GM12878 (cell line): Measurements from ENCODE around the gene ANXA8L1. TPM values are rescaled to one million over a fixed set of nuclear protein-coding genes. Genes with fewer than 3 reads are reported as not detected.

Source experiments
- ATAC-seq: fragments of 200-7000 bp; cut with Tn5 transposase; 3 replicates; pipeline ENCODE4 v1.9.1; 2020; ENCODE audit warnings: mild to moderate bottlenecking, moderate library complexity
- BruUV-seq: library from RNA; stranded (reverse); fragments of 400-500 nt; replicated peaks from 2 replicates; lab custom pipeline; 2021; lab: Mats Ljungman, UMichigan
- CTCF ChIA-PET: fragments of 300-600 bp; sonication (Branson Sonifier 250); formaldehyde crosslinking; extraction: SDS; loops from one replicate; lab custom pipeline; 2021; ENCODE audit warnings: inconsistent platforms; lab: Yijun Ruan, JAX
- POLR2A ChIA-PET: fragments of 350-600 bp; formaldehyde crosslinking; extraction: SDS; loops from one replicate; lab custom pipeline; 2021; ENCODE audit warnings: inconsistent platforms; lab: Charles Lee
- RAD21 ChIA-PET: fragments of 300-600 bp; sonication (Branson Sonifier 250); formaldehyde crosslinking; loops from one replicate; lab custom pipeline; 2023; ENCODE audit warnings: antibody characterized with exemption; ENCODE audit not compliant: unreplicated experiment; lab: Charles Lee
- SMC1A ChIA-PET: fragments of 300-600 bp; sonication (Branson Sonifier 250); formaldehyde crosslinking; loops from one replicate; lab custom pipeline; 2023; ENCODE audit not compliant: unreplicated experiment, uncharacterized antibody; lab: Charles Lee
- DNase-seq: peaks from one replicate; pipeline ENCODE4 v3.0.0-alpha.2; 2011; ENCODE audit warnings: low read depth, low spot score
- FAIRE-seq: peaks from 3 replicates; lab custom pipeline; 2011; peaks lifted over from hg19 to GRCh38; lab: Jason Lieb, UNC
- H2AFZ ChIP-seq: 2 replicates; pipeline ENCODE4 v1.6.0; 2011; ENCODE audit warnings: low read depth, low read length, control low read depth; ENCODE audit not compliant: control insufficient read depth
- H3K27ac ChIP-seq: 2 replicates; pipeline ENCODE4 v1.5.1; 2011; ENCODE audit warnings: control low read depth; ENCODE audit not compliant: control insufficient read depth, insufficient read depth
- H3K27me3 ChIP-seq, 2 experiments: replicated peaks in 1 of 2; 2 replicates each; pipeline versions ENCODE4 v1.6.0 to v1.6.1; 2011; ENCODE audit warnings: low read length in 1 of 2; ENCODE audit not compliant: control insufficient read depth in 2 of 2, insufficient read depth in 2 of 2
- H3K36me3 ChIP-seq, 2 experiments: 2 replicates each; pipeline ENCODE4 v1.5.1; 2011; ENCODE audit warnings: low read length in 1 of 2; ENCODE audit not compliant: control insufficient read depth in 2 of 2, insufficient read depth in 2 of 2
- H3K4me1 ChIP-seq: 2 replicates; pipeline ENCODE4 v1.6.1; 2011; ENCODE audit warnings: mild to moderate bottlenecking, low read length, moderate library complexity, mixed read lengths; ENCODE audit not compliant: control insufficient read depth, insufficient read depth
- H3K4me2 ChIP-seq: 2 replicates; pipeline ENCODE4 v1.6.0; 2011; ENCODE audit warnings: control low read depth; ENCODE audit not compliant: control insufficient read depth, insufficient read depth
- H3K4me3 ChIP-seq: fragments of 200-600 bp; sonication (generic); 2 replicates; pipeline ENCODE4 v1.5.1; 2016
- H3K79me2 ChIP-seq: 2 replicates; pipeline ENCODE4 v1.6.0; 2011; ENCODE audit warnings: low read length; ENCODE audit not compliant: control insufficient read depth, insufficient read depth
- H3K9ac ChIP-seq: 2 replicates; pipeline ENCODE4 v1.8.0; 2011; ENCODE audit warnings: low read length, control low read depth, mixed read lengths; ENCODE audit not compliant: control insufficient read depth, insufficient read depth
- H3K9me3 ChIP-seq: replicated peaks from 3 replicates; pipeline ENCODE4 v1.5.1; 2011; ENCODE audit warnings: mild to moderate bottlenecking, low read length; ENCODE audit not compliant: control insufficient read depth, insufficient read depth
- H4K20me1 ChIP-seq: 2 replicates; pipeline ENCODE4 v1.6.0; 2011; ENCODE audit not compliant: control insufficient read depth, insufficient read depth
- ATF7 ChIP-seq: fragments of 450-650 bp; IDR thresholded peaks from 2 replicates; pipeline ENCODE4 v1.6.1; 2016; ENCODE audit warnings: low read depth, mild to moderate bottlenecking
- CREM ChIP-seq: IDR thresholded peaks from 2 replicates; pipeline ENCODE4 v1.6.1; 2014; ENCODE audit warnings: antibody characterized with exemption, low read depth
- DPF2 ChIP-seq: fragments of 450-650 bp; IDR thresholded peaks from 2 replicates; pipeline ENCODE4 v1.6.1; 2017; ENCODE audit warnings: mild to moderate bottlenecking
- HDAC2 ChIP-seq: fragments of 200-600 bp; sonication (generic); IDR thresholded peaks from 2 replicates; pipeline ENCODE4 v1.6.1; 2017
- IRF4 ChIP-seq: IDR thresholded peaks from 2 replicates; pipeline ENCODE4 v1.6.1; 2011; ENCODE audit warnings: low read depth, low read length
- NRF1 ChIP-seq: conservative IDR thresholded peaks from 2 replicates; pipeline ENCODE4 v1.6.1; 2011; ENCODE audit warnings: mild to moderate bottlenecking, low read depth, low read length, improper control_type of control experiment
- POU2F2 ChIP-seq: IDR thresholded peaks from 3 replicates; pipeline ENCODE4 v1.6.1; 2011; ENCODE audit warnings: low read depth, mild to moderate bottlenecking, low read length, borderline replicate concordance
- RFX5 ChIP-seq: IDR thresholded peaks from 2 replicates; pipeline ENCODE4 v1.6.1; 2011; ENCODE audit warnings: low read depth, low read length, improper control_type of control experiment
- SMC3 ChIP-seq: IDR thresholded peaks from 2 replicates; pipeline ENCODE4 v1.6.1; 2011; ENCODE audit warnings: low read length, improper control_type of control experiment, borderline replicate concordance
- SREBF2 ChIP-seq: IDR thresholded peaks from 2 replicates; pipeline ENCODE4 v1.6.1; 2012; ENCODE audit warnings: mild to moderate bottlenecking, low read length
- SRF ChIP-seq, 2 experiments: IDR thresholded peaks; 2 replicates each; pipeline ENCODE4 v1.6.1; 2011; ENCODE audit warnings: low read depth in 2 of 2, low read length in 2 of 2, mild to moderate bottlenecking in 1 of 2, moderate library complexity in 1 of 2
- SUZ12 ChIP-seq: fragments of 200-600 bp; sonication (generic); IDR thresholded peaks from one replicate; pipeline ENCODE4 v1.6.1; 2018; ENCODE audit warnings: antibody characterized with exemption, mild to moderate bottlenecking; ENCODE audit not compliant: unreplicated experiment
- TARDBP ChIP-seq: IDR thresholded peaks from 2 replicates; pipeline ENCODE4 v1.6.1; 2016; ENCODE audit warnings: borderline replicate concordance
- ZBTB4 ChIP-seq: fragments of 450-650 bp; formaldehyde crosslinking; IDR thresholded peaks from 2 replicates; pipeline ENCODE4 v1.4.0; 2022; ENCODE audit warnings: mild to moderate bottlenecking, moderate library complexity
- ZNF207 ChIP-seq: fragments of 450-650 bp; IDR thresholded peaks from 2 replicates; pipeline ENCODE4 v1.6.1; 2014; ENCODE audit warnings: antibody characterized with exemption, mild to moderate bottlenecking, borderline replicate concordance
- ZNF24 ChIP-seq: fragments of 450-650 bp; IDR thresholded peaks from 2 replicates; pipeline ENCODE4 v1.6.1; 2017; ENCODE audit warnings: antibody characterized with exemption, mild to moderate bottlenecking
- WGBS: methylation state at CpG from one replicate; pipeline ENCODE4 v1.1.6; 2016; ENCODE audit warnings: low lambda C conversion rate; ENCODE audit not compliant: insufficient replicate concordance, insufficient coverage; ENCODE audit errors: missing lambda C conversion rate; 5-methylcytosine and 5-hydroxymethylcytosine counted together
- in situ Hi-C: fragments of 300-500 bp; cut with MboI; formaldehyde crosslinking; loops from 9 replicates; pipeline ENCODE4 v1.14.3; 2018; ENCODE audit warnings: mixed read lengths
- intact Hi-C: fragments of 100-400 bp; cut with micrococcal nuclease; formaldehyde crosslinking; loops from one replicate; pipeline ENCODE4 v1.14.2; 2022; ENCODE audit not compliant: unreplicated experiment
- polyA plus RNA-seq, 11 experiments: library from polyadenylated mRNA; depleted of rRNA in 4 of 11; unstranded in 6 of 11; stranded (reverse) in 5 of 11; fragments of >200 nt; fragmentation: Nextera tagmentation in 4 of 11; fragmentation: Illumina TruSeq in 1 of 11; extraction: Ambion mirVana in 4 of 11; extraction: Trizol in 1 of 11; gene quantifications; 1 replicate in 1 of 11; 2 replicates in 10 of 11; pipeline versions ENCODE4 v1.2.1 to v1.2.3, GENCODE V29; 2011 to 2016; ENCODE audit warnings: inconsistent platforms in 2 of 11, missing spikeins in 2 of 11, low read depth in 1 of 11
- total RNA-seq, 4 experiments: library from RNA; depleted of rRNA in 3 of 4; stranded (reverse); fragments of >200 nt in 3 of 4; fragmentation: Illumina TruSeq in 1 of 4; extraction: Trizol in 1 of 4; gene quantifications; 2 replicates each; pipeline versions ENCODE4 v1.2.1 to v1.2.3, GENCODE V29; 2013 to 2021
- TF ChIP-seq, protein P1 (sequence below): IDR thresholded peaks from 2 replicates; pipeline ENCODE4 v1.6.1; 2012; ENCODE audit warnings: low read length, inconsistent platforms

ANXA8L1 gene
- total and polyA plus RNA-seq, 10 of the 15 experiments (the other 5 are each of a cell fraction or from before 2014, with no cell fraction given), result 0.04 to 0.49 (median 0.22) TPM; not detected in 3

GRCh38 chr10:46327685-46328084 is 47.9 kb upstream of the ANXA8L1 start:
- intact Hi-C loops (no loop called here), in situ Hi-C loops (no loop called here)
- ATAC-seq (no peak), DNase-seq (no peak)
- no peaks in the 10 kb centered on the region for H3K9me3 ChIP-seq
- ChIA-PET POLR2A (interaction anchor here (0.5 kb wide), 1 partner anchor 1266 kb away, joined by 3 read pairs; no protein-coding TSS in a partner anchor), RAD21 (no interaction called here)
- 0% methylated on average over 5 of the region's 5 CpGs for WGBS
- no peak overlapping the region for H3K4me3 ChIP-seq
- no peaks in the 10 kb centered on the region for H4K20me1 ChIP-seq
- no peak overlapping the region for H3K4me2 ChIP-seq
- no peak overlapping the region for H2AFZ ChIP-seq
- H3K36me3 ChIP-seq, result no peaks in the 10 kb centered on the region
- TF ChIP-seq TARDBP (no peak), HDAC2 (no peak), ZBTB4 (CRISPR knock-in tag) (no peak), SRF (IDR thresholded peaks at IDR 0.05; ENCODE audit: low read depth in 2 of 2, low read length in 2 of 2) (no peak), DPF2 (no peak), ZNF24 (no peak), SMC3 (no peak), ATF7 (no peak), POU2F2 (no peak), ZNF207 (no peak), NRF1 (no peak), RFX5 (no peak), SREBF2 (no peak), CREM (no peak), SUZ12 (no peak), IRF4 (no peak)
- TF ChIP-seq, protein P1, sequence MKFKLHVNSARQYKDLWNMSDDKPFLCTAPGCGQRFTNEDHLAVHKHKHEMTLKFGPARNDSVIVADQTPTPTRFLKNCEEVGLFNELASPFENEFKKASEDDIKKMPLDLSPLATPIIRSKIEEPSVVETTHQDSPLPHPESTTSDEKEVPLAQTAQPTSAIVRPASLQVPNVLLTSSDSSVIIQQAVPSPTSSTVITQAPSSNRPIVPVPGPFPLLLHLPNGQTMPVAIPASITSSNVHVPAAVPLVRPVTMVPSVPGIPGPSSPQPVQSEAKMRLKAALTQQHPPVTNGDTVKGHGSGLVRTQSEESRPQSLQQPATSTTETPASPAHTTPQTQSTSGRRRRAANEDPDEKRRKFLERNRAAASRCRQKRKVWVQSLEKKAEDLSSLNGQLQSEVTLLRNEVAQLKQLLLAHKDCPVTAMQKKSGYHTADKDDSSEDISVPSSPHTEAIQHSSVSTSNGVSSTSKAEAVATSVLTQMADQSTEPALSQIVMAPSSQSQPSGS, result no peak
- TF ChIP-seq, all 136 proteins: peak for 0
- Histone ChIP-seq H3K79me2 (no peaks in the 10 kb centered on the region), H3K9ac (no peak overlapping the region), H3K4me1 (no peaks in the 10 kb centered on the region), H3K27ac (no peak overlapping the region), H3K27me3 (no peaks in the 10 kb centered on the region; a peak in 2 of 4 replicates)
- no peak for FAIRE-seq
- SMC1A ChIA-PET, result no interaction called here
- no TSS peak for BruUV-seq
- CTCF ChIA-PET, result interaction anchor here (0.6 kb wide), 1 partner anchor 1106 kb away, joined by 3 read pairs; no protein-coding TSS in a partner anchor
